Ishikawa (cell line): Measurements from ENCODE around the gene POF1B.

Source experiments
- CEBPB ChIP-seq: IDR thresholded peaks from 2 replicates; pipeline ENCODE4 v1.6.1; 2012
- CREB1 ChIP-seq: IDR thresholded peaks from 2 replicates; pipeline ENCODE4 v1.6.1; 2012; ENCODE audit warnings: low read depth
- EGR1 ChIP-seq: IDR thresholded peaks from 2 replicates; pipeline ENCODE4 v1.6.1; 2012
- EP300 ChIP-seq: IDR thresholded peaks from 2 replicates; pipeline ENCODE4 v1.6.1; 2012; ENCODE audit warnings: borderline replicate concordance
- FOXM1 ChIP-seq: IDR thresholded peaks from 2 replicates; pipeline ENCODE4 v1.6.1; 2012; ENCODE audit warnings: low read depth, borderline replicate concordance
- MAX ChIP-seq: IDR thresholded peaks from 2 replicates; pipeline ENCODE4 v1.6.1; 2012
- NFIC ChIP-seq: IDR thresholded peaks from 2 replicates; pipeline ENCODE4 v1.6.1; 2012
- RAD21 ChIP-seq: IDR thresholded peaks from 2 replicates; pipeline ENCODE4 v1.6.1; 2012; ENCODE audit warnings: low read depth
- REST ChIP-seq: IDR thresholded peaks from 2 replicates; pipeline ENCODE4 v1.6.1; 2012; ENCODE audit warnings: low read depth, mild to moderate bottlenecking
- TAF1 ChIP-seq: IDR thresholded peaks from 2 replicates; pipeline ENCODE4 v1.6.1; 2012; ENCODE audit warnings: low read depth, mild to moderate bottlenecking
- TCF12 ChIP-seq: IDR thresholded peaks from 2 replicates; pipeline ENCODE4 v1.6.1; 2012; ENCODE audit warnings: low read depth
- TEAD4 ChIP-seq: IDR thresholded peaks from 2 replicates; pipeline ENCODE4 v1.6.1; 2012
- USF1 ChIP-seq: IDR thresholded peaks from 2 replicates; pipeline ENCODE4 v1.6.1; 2012
- YY1 ChIP-seq: IDR thresholded peaks from 2 replicates; pipeline ENCODE4 v1.6.1; 2012; ENCODE audit warnings: low read depth
- ZBTB7A ChIP-seq: IDR thresholded peaks from 2 replicates; pipeline ENCODE4 v1.6.1; 2012; ENCODE audit warnings: low read depth

Gene POF1B

GRCh38 chrX:85391185-85391877 lies 11.9 kb upstream of the POF1B start:
- TF ChIP-seq TAF1 (no peak), REST (no peak), RAD21 (no peak), EGR1 (no peak), ZBTB7A (no peak), FOXM1 (no peak), USF1 (no peak), TEAD4 (no peak), YY1 (no peak), NFIC (no peak), TCF12 (no peak), CREB1 (no peak), EP300 (no peak), MAX (no peak)

GRCh38 chrX:85381602-85382001 lies 2.1 kb upstream of the POF1B start:
- TF ChIP-seq TAF1 (no peak), REST (no peak), EGR1 (no peak), MAX (no peak), FOXM1 (no peak), CEBPB (no peak), USF1 (no peak), TEAD4 (no peak), EP300 (no peak), YY1 (no peak), ZBTB7A (no peak), NFIC (no peak), RAD21 (no peak), TCF12 (no peak), CREB1 (no peak)

GRCh38 chrX:85378461-85378860 lies 1.0 kb downstream of the POF1B start:
- no peak for TF ChIP-seq TCF12
- TF ChIP-seq EP300, result no peak
- no peak for TF ChIP-seq ZBTB7A
- no peak for TF ChIP-seq YY1
- TF ChIP-seq TAF1, result no peak
- no peak for TF ChIP-seq CEBPB

- TF ChIP-seq CEBPB (no peak), ZBTB7A (no peak), EGR1 (no peak), RAD21 (no peak), TEAD4 (no peak), REST (no peak), MAX (no peak), TAF1 (no peak), NFIC (no peak), CREB1 (no peak), TCF12 (no peak), EP300 (no peak), USF1 (no peak), YY1 (no peak), FOXM1 (no peak)
Measured at GRCh38 chrX:85375333-85375738, 4.1 kb downstream of the POF1B start.
